HEK293T (cell line): ENCODE data around the gene NME2.

ENCODE experiments used
- CTCF ChIA-PET: fragments of 350-600 bp; formaldehyde crosslinking; extraction: SDS; loops from one replicate; lab custom pipeline; 2021; ENCODE audit warnings: antibody characterized with exemption, inconsistent platforms; lab: Yijun Ruan, JAX
- POLR2A ChIA-PET: fragments of 350-600 bp; formaldehyde crosslinking; extraction: SDS; loops from one replicate; lab custom pipeline; 2020; ENCODE audit warnings: antibody characterized with exemption, inconsistent platforms; lab: Yijun Ruan, JAX
- DNase-seq: peaks from one replicate; pipeline ENCODE4 v3.0.0; 2012; ENCODE audit warnings: mixed read lengths; ENCODE audit errors: extremely low spot score
- ARNT ChIP-seq: fragments of 450-650 bp; IDR thresholded peaks from 2 replicates; pipeline ENCODE4 v1.6.1; 2017; ENCODE audit warnings: mild to moderate bottlenecking
- CTBP1 ChIP-seq: fragments of 450-650 bp; IDR thresholded peaks from 2 replicates; pipeline ENCODE4 v1.6.1; 2016; ENCODE audit warnings: borderline replicate concordance
- ELF4 ChIP-seq: fragments of 450-650 bp; IDR thresholded peaks from 2 replicates; pipeline ENCODE4 v1.6.1; 2017; ENCODE audit warnings: antibody characterized with exemption
- FOXA1 ChIP-seq: fragments of 450-650 bp; IDR thresholded peaks from 2 replicates; pipeline ENCODE4 v1.6.1; 2016; ENCODE audit warnings: mild to moderate bottlenecking
- FOXK2 ChIP-seq: fragments of 450-650 bp; IDR thresholded peaks from 2 replicates; pipeline ENCODE4 v1.6.1; 2016; ENCODE audit warnings: mild to moderate bottlenecking
- FOXM1 ChIP-seq: fragments of 450-650 bp; IDR thresholded peaks from 2 replicates; pipeline ENCODE4 v1.6.1; 2017; ENCODE audit warnings: mild to moderate bottlenecking, borderline replicate concordance
- HDGF ChIP-seq: fragments of 450-650 bp; IDR thresholded peaks from 2 replicates; pipeline ENCODE4 v1.6.1; 2017; ENCODE audit warnings: antibody characterized with exemption, borderline replicate concordance
- L3MBTL2 ChIP-seq: fragments of 450-650 bp; conservative IDR thresholded peaks from 2 replicates; pipeline ENCODE4 v1.6.1; 2016; ENCODE audit warnings: mild to moderate bottlenecking
- LEF1 ChIP-seq: fragments of 450-650 bp; IDR thresholded peaks from 2 replicates; pipeline ENCODE4 v1.6.1; 2017; ENCODE audit warnings: mild to moderate bottlenecking, borderline replicate concordance
- NFRKB ChIP-seq: fragments of 450-650 bp; IDR thresholded peaks from 2 replicates; pipeline ENCODE4 v1.6.1; 2016; ENCODE audit warnings: mild to moderate bottlenecking, moderate library complexity
- PKNOX1 ChIP-seq: fragments of 450-650 bp; IDR thresholded peaks from 2 replicates; pipeline ENCODE4 v1.6.1; 2016
- SP1 ChIP-seq: fragments of 450-650 bp; IDR thresholded peaks from 2 replicates; pipeline ENCODE4 v1.6.1; 2017
- SUZ12 ChIP-seq: fragments of 450-650 bp; IDR thresholded peaks from 2 replicates; pipeline ENCODE4 v1.6.1; 2016; ENCODE audit warnings: mild to moderate bottlenecking
- TARDBP ChIP-seq: fragments of 450-650 bp; IDR thresholded peaks from 2 replicates; pipeline ENCODE4 v1.6.1; 2016
- ZNF384 ChIP-seq: fragments of 450-650 bp; IDR thresholded peaks from 2 replicates; pipeline ENCODE4 v1.6.1; 2016

NME2 gene

DNA sequence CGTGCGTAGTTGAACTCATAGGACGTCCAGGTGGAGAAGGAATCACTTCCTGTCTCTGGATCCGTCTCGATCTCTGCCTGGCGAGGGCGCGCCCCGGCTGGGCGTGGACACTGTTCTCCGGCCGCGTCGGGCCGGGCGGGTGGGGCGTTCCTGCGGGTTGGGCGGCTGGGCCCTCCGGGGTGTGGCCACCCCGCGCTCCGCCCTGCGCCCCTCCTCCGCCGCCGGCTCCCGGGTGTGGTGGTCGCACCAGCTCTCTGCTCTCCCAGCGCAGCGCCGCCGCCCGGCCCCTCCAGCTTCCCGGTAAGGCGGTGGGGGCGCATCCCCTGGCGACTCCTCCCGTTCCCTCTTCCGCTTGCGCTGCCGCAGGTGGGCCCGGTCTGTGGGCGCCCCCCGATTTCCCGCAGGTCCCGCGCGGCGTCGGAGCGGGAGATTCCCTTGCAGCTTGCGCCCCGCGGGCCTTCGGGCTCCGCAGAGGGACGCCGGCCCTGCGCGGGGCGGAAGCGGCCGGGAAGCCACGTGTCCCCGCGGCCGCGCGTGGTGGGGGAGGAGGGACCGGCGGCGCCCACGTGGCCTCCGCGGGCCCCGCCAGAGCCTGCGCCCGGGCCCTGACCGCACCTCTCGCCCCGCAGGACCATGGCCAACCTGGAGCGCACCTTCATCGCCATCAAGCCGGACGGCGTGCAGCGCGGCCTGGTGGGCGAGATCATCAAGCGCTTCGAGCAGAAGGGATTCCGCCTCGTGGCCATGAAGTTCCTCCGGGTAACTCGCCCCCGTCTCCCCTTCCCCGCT, at the start of gene NME2:
TSS of gene NME2 (plus strand) at position 214 of the 789 bp plus-strand sequence. CDS start at position 634, 420 bp downstream.
- TF ChIP-seq L3MBTL2 (peak; percentile 77), LEF1 (peak; percentile 59; the same call in 1 of the 2 replicates), ARNT (0 out of 2 replicates have a peak, but pooled peaks have one; percentile 33), ZNF384 (no peak), CTBP1 (no peak)
- POLR2A ChIA-PET: interaction anchor here (0.6 to 3.1 kb wide), 15 partner anchors 8 to 301 kb away, joined by 3 to 22 read pairs (median 4); partner anchors contain the start of genes NME1, SPAG9, TOB1 and UTP18
- DNase-seq: peak; percentile 92
- CTCF ChIA-PET: interaction anchor here (0.7 to 1.2 kb wide), 3 partner anchors 11 to 165 kb away, joined by 3 to 7 read pairs (median 4); no protein-coding TSS in a partner anchor

GRCh38 chr17:51118330-51119195, 47.6 kb upstream of the NME2 start:
- TF ChIP-seq L3MBTL2: no peak
- no peak for TF ChIP-seq NFRKB
- TF ChIP-seq ZNF384: 0 out of 2 replicates have a peak, but pooled peaks have one; percentile 40
- TF ChIP-seq SP1: no peak
- TF ChIP-seq FOXK2: no peak
- TF ChIP-seq PKNOX1: no peak; the same call in 1 of the 2 replicates
- TF ChIP-seq ELF4: no peak
- ChIA-PET CTCF (interaction anchor here (0.9 kb wide), 1 partner anchor 35 kb away, joined by 5 read pairs; the partner anchor contains the start of gene NME1), POLR2A (interaction anchor here (0.6 kb wide), 1 partner anchor 36 kb away, joined by 3 read pairs; no protein-coding TSS in a partner anchor)
- DNase-seq: no peak

GRCh38 chr17:51119415-51120356, 46.5 kb upstream of the NME2 start:
- ChIA-PET CTCF (interaction anchor here (0.9 to 1.3 kb wide), 2 partner anchors 33 to 34 kb away, joined by 5 to 8 read pairs; partner anchors contain the start of gene NME1), POLR2A (interaction anchor here (0.9 to 4.2 kb wide), 14 partner anchors 8 to 570 kb away, joined by 3 to 60 read pairs (median 4); partner anchors contain the start of genes NME1 and NME2)
- TF ChIP-seq PKNOX1 (peak; percentile 76), CTBP1 (0 out of 2 replicates have a peak, but pooled peaks have one; percentile 39), FOXM1 (no peak), ELF4 (no peak), LEF1 (no peak)
- DNase-seq: peak; percentile 55

- DNase-seq: peak; percentile 39
- TF ChIP-seq SP1: no peak
- TF ChIP-seq LEF1: no peak
- no peak for TF ChIP-seq FOXM1
- no peak for TF ChIP-seq CTBP1
- TF ChIP-seq HDGF: no peak
- TF ChIP-seq NFRKB: no peak
- no peak for TF ChIP-seq PKNOX1
- TF ChIP-seq TARDBP: no peak
- TF ChIP-seq ARNT: no peak
- TF ChIP-seq ELF4: no peak
- TF ChIP-seq ZNF384: no peak
- no peak for TF ChIP-seq FOXA1
- no peak for TF ChIP-seq L3MBTL2
- ChIA-PET CTCF (interaction anchor here (1.3 kb wide), 1 partner anchor 33 kb away, joined by 8 read pairs; the partner anchor contains the start of gene NME1), POLR2A (interaction anchor here (0.5 to 4.2 kb wide), 15 partner anchors 9 to 570 kb away, joined by 3 to 60 read pairs (median 4); partner anchors contain the start of genes NME1 and NME2)
Observed at GRCh38 chr17:51120357-51120738, 45.9 kb upstream of the NME2 start.

DNA sequence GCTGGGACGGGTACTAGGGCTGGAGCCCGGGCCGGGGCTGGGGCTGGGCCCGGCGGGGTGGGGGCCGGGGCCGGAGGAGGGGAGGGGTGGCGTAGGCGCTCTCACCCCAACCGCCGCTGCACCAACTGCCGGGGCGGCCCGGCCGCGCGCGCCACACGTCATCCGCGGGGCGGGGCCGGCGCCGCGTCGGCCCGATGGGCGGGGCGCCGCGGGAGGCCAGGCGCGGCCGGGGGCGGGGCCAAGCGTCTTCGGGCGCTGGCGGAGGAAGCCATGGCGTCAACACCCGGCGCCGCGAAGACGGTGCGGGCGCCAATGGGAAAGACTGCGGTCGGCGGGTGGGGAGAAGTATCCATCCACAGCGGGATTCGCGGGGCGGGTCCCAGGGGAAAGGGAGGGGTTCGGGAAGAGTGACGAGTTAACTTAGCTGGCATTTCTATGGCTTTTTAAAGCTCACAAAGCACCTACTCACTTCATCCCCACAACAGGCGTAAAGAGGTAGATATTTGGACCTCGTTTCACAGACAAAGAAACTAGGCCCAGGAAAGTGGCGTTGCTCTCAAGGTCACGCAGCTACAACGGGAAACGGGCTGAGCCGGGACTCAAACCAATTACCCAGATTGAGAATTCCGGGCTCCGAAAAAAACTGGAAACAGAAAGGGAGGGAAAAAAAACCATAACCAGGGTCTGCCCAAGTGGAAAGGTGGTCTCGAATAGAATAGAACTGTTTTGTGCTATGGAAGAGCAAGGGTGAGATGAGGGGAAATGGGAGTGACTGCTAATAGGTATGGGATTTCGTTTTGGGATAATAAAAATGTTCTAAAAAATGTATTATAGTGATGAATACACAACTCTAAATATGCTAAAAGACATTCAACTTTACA, 45.2 kb upstream of the NME2 start, which contains the start of gene SPAG9:
TSS of gene SPAG9 (minus strand) at position 130 of the 881 bp plus-strand sequence. CDS start 212 bp downstream, outside the sequence.
- TF ChIP-seq TARDBP: no peak
- TF ChIP-seq NFRKB: no peak
- TF ChIP-seq CTBP1: 0 out of 2 replicates have a peak, but pooled peaks have one; percentile 46
- no peak for TF ChIP-seq ZNF384
- TF ChIP-seq SUZ12: no peak
- peak; percentile 98 for DNase-seq
- POLR2A ChIA-PET: interaction anchor here (0.5 to 4.2 kb wide), 16 partner anchors 10 to 571 kb away, joined by 3 to 60 read pairs (median 4); partner anchors contain the start of genes NME1 and NME2
- CTCF ChIA-PET: interaction anchor here (1.1 to 1.3 kb wide), 2 partner anchors 32 to 64 kb away, joined by 3 to 8 read pairs; partner anchors contain the start of gene NME1
